Measurements from ENCODE around the gene DTNB.

Gene DTNB

DNA sequence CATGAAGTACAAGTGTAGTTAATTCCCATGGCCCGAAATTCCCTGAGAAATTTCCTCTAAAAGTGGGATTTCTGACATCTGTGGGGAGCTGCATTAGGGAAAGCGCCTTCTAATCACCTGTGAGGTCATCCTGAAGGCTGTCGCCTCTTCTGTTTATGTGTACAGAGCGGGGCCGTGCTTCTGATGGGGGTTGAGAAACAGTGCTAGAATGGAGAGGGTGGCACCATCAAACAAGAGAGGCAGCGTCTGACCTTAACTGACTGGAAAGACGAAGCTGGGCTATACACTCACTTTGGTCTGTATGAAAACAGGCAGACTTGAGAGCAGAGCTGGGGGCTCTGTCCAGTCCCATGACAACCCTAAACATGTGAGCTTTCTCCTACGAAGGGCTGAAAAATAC is 287.5 kb downstream of the DTNB start:
- no peak for DNase-seq (ENCODE audit: low read depth)

DNA sequence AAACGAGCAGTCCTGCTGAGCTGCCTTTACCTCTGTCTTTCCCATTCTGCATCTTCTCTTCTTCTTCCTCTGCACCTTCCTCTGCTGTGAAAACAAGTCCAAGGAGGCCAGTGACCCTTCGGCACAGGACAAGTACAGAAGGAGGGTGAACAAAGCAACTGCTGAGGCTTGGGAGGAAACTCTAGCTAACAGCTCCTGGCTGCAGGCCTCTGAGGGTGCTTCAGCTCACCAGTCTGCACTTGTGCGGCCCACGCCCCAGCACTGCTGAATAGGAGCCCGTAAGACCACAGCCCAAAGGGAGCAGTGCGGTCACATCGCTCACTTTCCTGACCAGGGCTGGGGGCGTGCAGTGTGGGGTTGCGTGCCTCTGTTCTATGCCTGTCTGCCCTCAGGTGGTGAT is 289.6 kb downstream of the DTNB start:
- DNase-seq (ENCODE audit: low read depth): no peak

DNA sequence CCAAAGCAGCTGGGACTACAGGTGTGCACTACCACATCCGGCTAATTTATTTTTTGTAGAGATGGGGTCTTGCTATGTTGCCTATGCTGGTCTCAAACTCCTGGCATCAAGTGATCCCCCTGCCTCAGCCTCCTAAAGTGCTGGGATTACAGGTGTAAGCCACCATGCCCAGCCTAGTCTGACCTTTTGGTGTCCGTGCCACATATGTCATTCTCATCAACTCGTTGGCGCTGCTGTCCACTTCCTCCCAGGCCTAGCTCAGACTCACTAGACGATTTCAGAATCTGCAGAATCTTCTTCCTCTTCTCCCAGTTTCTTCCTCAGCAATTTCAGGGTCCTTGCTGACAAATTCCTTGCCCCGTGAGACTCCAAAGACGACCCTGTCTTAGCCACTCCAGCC is 291.9 kb downstream of the DTNB start:
- DNase-seq (ENCODE audit: low read depth): no peak

DNA sequence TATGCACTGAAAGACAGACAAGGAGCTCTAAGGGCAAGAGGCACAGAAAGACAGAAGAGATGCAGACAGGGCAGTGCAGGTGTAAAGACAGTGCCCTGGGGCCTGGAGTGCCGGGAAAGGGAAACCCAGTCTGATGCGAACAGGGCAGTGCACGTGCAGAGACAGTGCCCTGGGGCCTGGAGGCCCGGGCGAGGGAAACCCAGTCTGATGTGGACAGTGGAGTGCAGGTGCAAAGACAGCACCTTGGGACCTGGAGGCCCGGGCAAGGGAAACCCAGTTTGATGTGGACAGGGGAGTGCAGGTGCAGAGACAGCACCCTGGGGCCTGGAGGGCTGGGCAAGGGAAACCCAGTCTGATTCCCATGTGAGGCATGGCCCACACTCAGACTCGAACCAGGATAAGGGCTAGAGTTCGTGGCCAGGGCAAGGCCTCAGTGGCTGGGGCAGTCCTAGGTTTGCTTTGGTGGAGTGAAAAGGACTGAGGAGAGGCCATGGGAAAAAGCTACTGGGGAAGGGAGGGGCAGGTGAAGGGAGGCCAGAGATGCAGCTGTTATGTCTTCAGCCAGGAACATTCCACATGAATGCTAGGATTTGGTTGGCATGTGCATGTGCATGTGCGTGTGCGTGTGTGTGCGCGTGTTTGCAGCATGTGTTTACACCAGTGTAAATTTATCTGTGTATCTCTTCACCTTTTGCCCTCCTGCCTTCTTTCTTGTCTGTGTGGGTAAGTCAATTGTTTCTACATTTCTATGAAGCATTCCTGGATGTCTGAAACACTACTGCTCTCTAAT is 292.6 kb downstream of the DTNB start:
- DNase-seq (ENCODE audit: low read depth): no peak

DNA sequence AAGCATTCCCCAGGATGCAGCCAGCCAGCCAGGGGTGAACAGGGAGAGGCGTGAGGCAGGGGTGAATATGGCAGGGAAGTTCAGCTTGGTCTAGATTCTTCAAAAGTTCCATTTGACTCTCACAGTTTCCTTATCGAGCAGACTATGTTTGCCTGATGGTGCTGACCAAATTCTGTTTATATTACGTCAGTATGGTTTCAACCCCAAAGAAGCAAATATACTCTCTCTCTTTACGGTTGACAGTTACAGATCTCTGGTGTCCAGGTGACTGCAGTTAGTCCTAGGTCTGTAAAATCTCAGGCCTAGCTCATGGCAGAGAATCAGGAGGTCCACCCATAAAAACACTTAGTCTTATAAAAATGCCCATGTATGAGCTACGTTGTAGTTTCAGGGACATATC is 293.4 kb downstream of the DTNB start:
- no peak for DNase-seq (ENCODE audit: low read depth)

DNA sequence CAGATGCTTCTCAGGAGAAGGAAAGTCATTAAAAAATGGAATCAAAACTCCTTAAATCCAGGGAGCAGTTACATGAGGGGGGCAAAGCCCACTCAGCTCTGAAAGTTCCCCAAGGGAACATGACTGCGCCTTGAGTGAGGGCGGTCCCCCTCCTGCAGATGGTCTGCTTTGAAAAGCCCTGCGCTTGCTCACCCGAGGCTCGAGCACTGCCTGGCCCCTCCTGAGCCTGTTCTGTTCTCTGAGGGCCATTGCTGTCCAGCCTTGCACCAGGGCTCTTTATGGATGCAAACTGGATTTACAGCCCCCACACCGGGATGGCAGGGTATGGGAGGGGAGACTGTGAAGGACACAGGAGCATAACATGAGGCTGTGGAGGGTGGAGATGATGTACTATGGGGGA is 293.8 kb downstream of the DTNB start:
- no peak for DNase-seq (ENCODE audit: low read depth)

GRCh38 chr2:25378731-25379490 is 294.5 kb downstream of the DTNB start:
- no peak for DNase-seq (ENCODE audit: low read depth)

- DNase-seq (ENCODE audit: low read depth): no peak
Observed at GRCh38 chr2:25377822-25378421, 295.5 kb downstream of the DTNB start.

- DNase-seq (ENCODE audit: low read depth): peak; percentile 92
Observed at GRCh38 chr2:25376750-25377621, 296.4 kb downstream of the DTNB start.

DNA sequence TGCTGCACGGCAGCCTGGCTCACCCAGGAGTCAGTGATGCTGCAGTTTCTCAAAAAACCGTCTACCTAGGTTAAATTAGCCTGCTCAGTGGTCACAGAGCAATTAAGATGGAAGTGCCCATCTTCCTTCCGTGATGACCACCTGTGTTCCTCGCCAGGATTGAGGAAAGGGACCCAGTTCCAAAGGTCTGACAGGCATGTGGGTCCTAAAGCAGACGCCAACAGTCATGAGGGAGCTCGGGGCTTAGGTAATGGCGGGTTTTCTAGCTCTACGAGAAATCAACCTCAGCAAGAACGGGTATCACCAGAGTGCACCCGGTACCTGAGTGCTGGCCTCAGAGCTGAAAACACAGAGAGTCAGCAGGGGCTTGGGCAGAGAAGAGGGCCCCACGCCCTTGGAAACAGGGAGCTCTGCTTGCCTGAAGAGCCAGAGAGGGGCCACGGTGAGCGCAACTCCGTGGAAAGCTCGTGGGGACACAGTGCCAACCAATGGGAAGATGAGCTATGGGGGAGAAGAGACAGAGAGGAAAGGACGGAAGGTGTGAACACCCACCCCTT is 297.3 kb downstream of the DTNB start:
- no peak for DNase-seq (ENCODE audit: low read depth)

DNA sequence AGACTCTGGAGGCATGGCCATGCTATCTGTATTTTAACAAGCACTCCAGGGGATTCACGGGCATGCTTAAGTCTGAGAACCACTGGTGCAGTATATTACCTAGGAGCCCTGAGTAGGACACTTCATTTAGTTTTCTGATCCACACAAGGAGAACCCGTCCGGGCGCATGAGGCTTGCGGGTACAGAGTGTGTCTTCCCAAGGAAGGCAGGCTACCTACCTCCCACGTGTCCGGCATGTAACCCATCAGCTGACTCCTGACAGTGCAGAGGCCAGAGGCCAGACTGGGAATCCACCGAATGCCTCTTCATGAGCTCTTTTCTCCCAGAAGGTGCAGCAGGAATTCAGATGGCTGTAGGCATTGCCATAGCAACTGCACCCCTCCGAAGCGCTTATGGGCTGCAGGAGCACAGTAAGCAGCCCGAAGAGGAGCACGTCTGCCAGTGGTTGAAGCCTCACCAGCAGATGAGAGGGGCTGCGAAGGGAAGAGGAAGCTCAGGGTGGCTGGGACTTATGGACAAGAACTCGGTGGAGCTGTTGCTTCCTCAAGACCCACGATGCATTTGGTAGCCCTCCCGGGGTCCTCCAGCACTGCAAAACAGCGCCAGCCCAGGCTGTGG is 297.9 kb downstream of the DTNB start:
- DNase-seq (ENCODE audit: low read depth): no peak

DNA sequence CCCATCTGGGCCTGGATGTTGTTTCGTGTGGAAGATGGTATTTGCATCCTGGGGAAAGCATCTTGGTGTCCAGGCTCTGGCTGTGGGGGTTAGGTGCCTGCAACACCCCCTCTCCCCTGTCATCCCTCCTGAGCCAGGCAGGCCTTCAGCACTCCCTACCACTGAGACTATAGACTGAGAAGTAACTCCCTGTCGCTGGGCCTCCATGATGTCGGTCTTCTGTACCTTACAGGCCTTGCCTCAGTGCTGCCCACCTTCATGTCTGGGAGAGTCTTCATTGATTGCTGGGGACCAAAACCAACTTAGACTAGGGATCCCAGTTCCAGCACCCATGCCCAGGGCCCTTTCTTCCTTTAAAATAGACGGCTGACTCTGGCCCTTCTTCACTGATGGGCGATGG is 298.6 kb downstream of the DTNB start:
- DNase-seq (ENCODE audit: low read depth): no peak

DNA sequence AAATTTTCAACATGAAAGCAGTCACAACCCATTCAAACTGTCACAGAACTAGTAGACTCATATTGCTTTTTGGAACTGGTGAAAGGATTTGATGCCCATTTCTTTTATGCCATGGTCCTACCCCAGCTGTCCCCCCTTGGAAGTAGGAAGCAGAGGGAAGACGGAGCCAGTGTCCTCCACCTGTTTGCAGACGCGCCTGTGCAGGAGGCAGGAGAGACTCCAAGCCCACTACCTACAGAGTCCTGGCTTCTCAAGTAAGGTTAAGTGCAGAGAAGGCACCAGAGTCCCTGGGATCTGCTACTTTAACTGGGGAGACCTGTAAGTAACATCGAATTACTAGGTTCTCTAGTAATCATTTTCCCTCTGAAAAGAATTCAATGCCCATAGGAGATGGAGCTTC is 299.0 kb downstream of the DTNB start:
- DNase-seq (ENCODE audit: low read depth): no peak

DNA sequence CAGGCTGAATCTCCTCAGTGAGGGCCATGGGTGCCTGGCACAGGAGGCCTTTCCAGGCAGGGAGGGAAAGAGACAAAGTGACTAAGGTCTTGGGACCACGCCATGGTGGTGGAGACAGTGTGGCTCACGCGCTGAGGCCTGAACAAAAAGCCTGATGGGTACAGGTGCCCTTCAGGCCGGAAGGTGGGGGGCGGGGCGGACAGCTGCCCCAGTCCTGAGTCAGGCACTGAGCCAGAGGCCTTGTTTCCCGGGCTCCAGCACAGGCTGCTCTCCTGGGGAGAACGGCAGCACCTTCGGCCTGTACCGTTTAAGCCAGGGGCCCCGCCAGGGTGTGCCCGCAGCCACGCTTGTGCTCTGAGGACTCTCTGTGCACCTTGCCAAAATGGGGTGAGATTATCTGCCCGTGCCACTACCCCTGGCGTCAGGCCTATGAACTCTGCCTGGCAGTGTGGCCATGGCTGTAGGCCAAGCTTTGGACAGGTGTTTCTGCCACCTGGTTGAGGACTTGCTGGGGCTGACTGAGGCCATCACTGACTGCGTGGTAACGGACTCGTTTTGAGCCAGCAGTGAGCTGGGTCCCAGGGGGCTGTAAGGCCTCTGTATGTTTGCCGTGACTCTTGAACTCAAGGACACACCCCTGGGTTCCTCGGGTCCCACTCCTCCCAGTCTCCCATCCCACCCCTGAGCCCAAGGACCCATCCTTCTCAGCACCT is 300.0 kb downstream of the DTNB start:
- DNase-seq (ENCODE audit: low read depth): no peak

DNA sequence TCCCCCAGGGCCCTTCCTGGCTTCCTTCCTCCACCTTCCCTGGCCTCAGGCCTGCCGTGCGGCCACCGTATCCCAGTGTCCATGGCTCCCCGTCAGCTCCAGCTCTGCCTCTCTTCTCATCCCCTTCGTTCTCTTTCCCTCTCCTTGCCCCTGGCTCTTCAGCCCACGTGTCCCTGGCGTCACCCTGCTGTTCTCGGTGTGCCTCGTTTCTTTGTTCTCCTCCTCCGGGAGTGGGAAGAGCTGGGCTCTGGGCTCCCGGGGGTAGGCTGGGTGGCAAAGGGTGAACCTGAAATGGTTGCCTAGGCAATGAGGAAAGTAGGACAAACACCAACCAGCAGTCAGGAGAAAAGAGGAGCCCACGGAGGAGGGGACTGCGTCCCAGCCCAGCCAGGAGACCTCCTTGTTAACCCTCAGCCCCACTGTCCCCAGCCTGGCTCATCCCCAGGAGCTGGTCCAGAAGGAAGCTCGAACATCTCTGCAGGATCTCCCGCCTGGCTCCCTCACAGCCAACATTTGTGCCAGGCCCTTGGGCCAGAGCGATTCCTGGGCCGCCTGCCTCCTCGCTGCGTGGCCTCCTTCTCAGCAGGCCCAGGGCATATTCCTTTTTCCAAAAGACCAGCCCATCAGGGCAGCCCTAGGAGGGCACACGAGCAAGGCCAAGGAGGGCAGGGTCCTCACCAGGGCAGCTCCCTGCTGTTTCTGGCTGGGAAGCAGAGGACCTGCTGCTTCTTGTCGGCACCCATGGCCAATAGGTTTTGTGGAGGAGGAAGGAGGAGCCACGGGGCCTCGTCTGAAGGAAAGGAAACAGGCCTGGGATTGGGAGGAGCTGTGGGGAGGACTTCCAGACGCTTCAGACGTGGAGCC is 300.7 kb downstream of the DTNB start:
- DNase-seq (ENCODE audit: low read depth): no peak

DNA sequence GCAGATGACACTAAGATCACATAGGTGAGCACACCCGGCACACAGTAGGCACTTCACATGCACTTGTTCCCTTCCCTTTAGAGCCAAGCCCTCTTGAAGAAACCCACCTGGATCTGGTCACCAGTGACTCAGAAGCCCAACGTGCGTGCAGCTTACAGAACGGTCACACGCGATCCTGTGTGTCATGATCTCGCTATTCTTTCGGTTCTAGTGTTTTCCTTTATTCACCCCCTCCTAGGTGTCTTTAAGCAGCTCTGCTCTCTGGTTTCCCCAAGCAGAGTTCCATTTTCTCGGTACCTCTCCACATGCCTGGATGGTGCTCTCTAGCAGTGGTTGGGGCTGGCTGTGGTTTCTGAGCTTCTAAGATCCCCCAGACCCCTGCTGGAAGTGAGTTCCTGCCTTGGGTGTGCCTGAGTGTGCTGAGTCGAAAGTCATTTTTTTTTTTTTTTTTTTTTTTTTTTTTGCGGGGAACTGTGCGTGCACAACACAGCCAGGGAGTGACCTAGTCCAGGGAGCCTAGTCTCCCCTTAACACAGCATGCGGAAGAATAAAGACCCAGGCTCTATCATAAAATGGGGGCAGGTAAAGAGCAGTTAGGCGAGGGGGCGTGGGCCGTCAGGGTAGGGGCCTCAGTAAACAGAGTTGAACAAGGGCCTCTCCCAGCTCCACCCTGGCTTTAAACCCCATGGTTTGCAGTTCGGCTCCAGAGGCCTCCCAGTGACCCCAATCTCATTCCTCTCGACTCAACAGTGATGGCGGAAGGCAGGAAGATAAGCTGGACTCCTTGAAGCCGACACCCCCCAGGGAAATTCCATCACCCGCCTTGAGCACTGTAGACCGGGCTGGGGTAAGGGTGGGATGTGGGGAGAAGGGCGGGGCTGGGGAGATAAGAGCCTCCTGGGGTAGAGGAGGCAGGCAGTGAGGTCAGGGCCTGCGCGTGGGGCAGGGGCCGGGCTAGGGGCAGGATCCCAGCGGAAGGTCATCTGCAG is 301.8 kb downstream of the DTNB start:
- DNase-seq (ENCODE audit: low read depth): no peak

- no peak for DNase-seq (ENCODE audit: low read depth)
Observed at GRCh38 chr2:25369876-25370275, 303.5 kb downstream of the DTNB start.

DNA sequence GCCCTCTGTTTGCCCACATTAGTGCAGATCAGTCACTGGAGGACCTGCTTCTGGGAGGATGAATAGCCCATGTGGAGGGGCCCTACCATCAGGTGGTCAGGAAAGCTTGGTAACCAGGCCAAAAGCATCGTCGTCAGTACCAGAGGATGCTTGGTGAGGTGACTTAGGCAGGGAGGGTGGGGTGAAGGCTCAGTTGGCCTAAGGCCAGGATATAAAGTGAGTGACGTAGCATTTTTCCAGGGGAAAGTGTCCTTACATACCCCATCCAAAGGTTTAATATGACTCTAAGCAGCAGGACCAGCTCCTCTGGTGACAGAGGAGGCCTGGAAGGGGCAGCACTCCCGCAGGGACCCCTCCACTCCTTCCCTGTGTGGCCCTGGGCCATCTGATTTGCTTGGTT is 303.9 kb downstream of the DTNB start:
- no peak for DNase-seq (ENCODE audit: low read depth)

- no peak for DNase-seq (ENCODE audit: low read depth)
Observed at GRCh38 chr2:25368660-25369059, 304.7 kb downstream of the DTNB start.

All from stimulated activated CD8-positive, alpha-beta memory T cell treated with anti-CD3 and anti-CD28 coated beads, Interleukin-12 subunit alpha, Interleukin-12 subunit beta, amount 100 ng/mL, for 4 hours (primary cell).